ENCODE measurements around the gene USH2A. TPM values are rescaled to one million over a fixed set of nuclear protein-coding genes. Genes with fewer than 3 reads are reported as not detected.

USH2A gene
- total and polyA plus RNA-seq, 8 donors: 0.37 to 0.58 TPM; not detected in 6

GRCh38 chr1:215650446-215651149 is 772.6 kb downstream of the USH2A start:
- 43 to 58% (median 49%) methylated on average over 9 of the region's 9 CpGs for WGBS, 5 donors
- H3K27me3 ChIP-seq: no peaks in the 10 kb centered on the region
- no peaks in the 10 kb centered on the region for H3K4me1 ChIP-seq
- TF ChIP-seq POLR2AphosphoS5 (IDR thresholded peaks at IDR 0.05) (no peak), POLR2A (IDR thresholded peaks at IDR 0.05) (no peak), CTCF (IDR thresholded peaks at IDR 0.05) (no peak), EP300 (IDR thresholded peaks at IDR 0.05) (no peak)
- H3K4me3 ChIP-seq: no peak overlapping the region
- H3K27ac ChIP-seq: no peak overlapping the region
- no peaks in the 10 kb centered on the region for H3K9me3 ChIP-seq
- intact Hi-C loops (cut with DNase I; ENCODE audit: low total_unique reads): no loop called here
- H3K36me3 ChIP-seq: no peaks in the 10 kb centered on the region
- DNase-seq: no peak

- Histone ChIP-seq H3K4me1 (no peaks in the 10 kb centered on the region), H3K36me3 (no peaks in the 10 kb centered on the region), H3K9me3 (no peaks in the 10 kb centered on the region), H3K27me3 (no peaks in the 10 kb centered on the region), H3K4me3 (no peak overlapping the region), H3K27ac (no peak overlapping the region)
- intact Hi-C loops (cut with DNase I; ENCODE audit: low total_unique reads): no loop called here
- TF ChIP-seq POLR2AphosphoS5 (IDR thresholded peaks at IDR 0.05) (no peak), CTCF (IDR thresholded peaks at IDR 0.05) (no peak), POLR2A (IDR thresholded peaks at IDR 0.05) (no peak), EP300 (IDR thresholded peaks at IDR 0.05) (no peak)
- 90 to 95% (median 93%) methylated on average over 4 of the region's 4 CpGs for WGBS, 5 donors
- DNase-seq: no peak
Observed at GRCh38 chr1:215648957-215649356, 774.3 kb downstream of the USH2A start.

- no peak for TF ChIP-seq POLR2AphosphoS5 (IDR thresholded peaks at IDR 0.05)
- TF ChIP-seq EP300 (IDR thresholded peaks at IDR 0.05): no peak
- TF ChIP-seq CTCF (IDR thresholded peaks at IDR 0.05): no peak
- TF ChIP-seq POLR2A (IDR thresholded peaks at IDR 0.05): no peak
- Histone ChIP-seq H3K27me3 (no peaks in the 10 kb centered on the region), H3K36me3 (no peaks in the 10 kb centered on the region), H3K27ac (no peak overlapping the region), H3K4me1 (no peaks in the 10 kb centered on the region), H3K9me3 (no peaks in the 10 kb centered on the region), H3K4me3 (no peak overlapping the region)
- intact Hi-C loops (cut with DNase I; ENCODE audit: low total_unique reads): no loop called here
- 68 to 75% (median 70%) methylated on average over 3 of the region's 3 CpGs for WGBS, 5 donors
- no peak for DNase-seq
Observed at GRCh38 chr1:215647738-215648137, 775.5 kb downstream of the USH2A start.

DNA sequence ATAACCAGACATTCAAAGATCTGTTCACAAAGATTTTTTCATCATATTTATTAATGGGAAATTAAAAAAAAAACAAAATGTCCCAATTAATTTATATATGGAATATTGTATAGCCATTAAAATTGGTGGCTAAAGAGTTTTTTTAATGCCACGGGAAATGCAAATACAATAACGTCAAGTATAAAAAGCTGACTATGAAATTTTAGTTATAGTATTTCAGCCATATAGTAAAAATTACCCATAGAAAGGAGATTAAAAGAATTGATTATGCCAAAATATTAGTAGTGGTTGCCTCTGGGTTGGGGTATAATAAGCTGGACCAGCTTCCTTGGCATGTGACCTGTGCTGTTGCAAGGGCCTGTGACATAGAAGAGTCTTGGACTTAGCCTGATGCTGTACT is 777.4 kb downstream of the USH2A start:
- Histone ChIP-seq H3K9me3 (no peaks in the 10 kb centered on the region), H3K4me3 (no peak overlapping the region), H3K27me3 (no peaks in the 10 kb centered on the region), H3K27ac (no peak overlapping the region), H3K4me1 (no peaks in the 10 kb centered on the region), H3K36me3 (no peaks in the 10 kb centered on the region)
- DNase-seq: no peak
- 95 to 98% (median 96%) methylated on average over 2 of the region's 2 CpGs for WGBS, 5 donors
- intact Hi-C loops (cut with DNase I; ENCODE audit: low total_unique reads): no loop called here
- TF ChIP-seq CTCF (IDR thresholded peaks at IDR 0.05) (no peak), POLR2A (IDR thresholded peaks at IDR 0.05) (no peak), EP300 (IDR thresholded peaks at IDR 0.05) (no peak), POLR2AphosphoS5 (IDR thresholded peaks at IDR 0.05) (no peak)
